Uterus (tissue), 4 donors: Measurements from ENCODE around the gene ZNF385C. TPM values are rescaled to one million over a fixed set of nuclear protein-coding genes. Genes with fewer than 3 reads are reported as not detected.

Experiments
- DNase-seq, 2 donors: peaks; one replicate each; pipeline ENCODE4 v3.0.0-alpha.2; 2019 to 2020
- H3K27ac ChIP-seq, 2 donors: fragments of 200-600 bp; sonication (generic); 1 replicate in 1 of 2; 2 replicates in 1 of 2; pipeline ENCODE4 v1.5.1; 2016 to 2018
- H3K27me3 ChIP-seq, 2 donors: fragments of 200-600 bp; sonication (generic); one replicate each; pipeline ENCODE4 v1.5.1; 2018 to 2019; ENCODE audit warnings: control low read depth in 1 of 2
- H3K36me3 ChIP-seq, 2 donors: fragments of 200-600 bp; sonication (generic); one replicate each; pipeline ENCODE4 v1.5.1; 2019; ENCODE audit warnings: control low read depth in 1 of 2
- H3K4me1 ChIP-seq, 2 donors: fragments of 200-600 bp; sonication (generic); one replicate each; pipeline ENCODE4 v1.5.1; 2018 to 2019; ENCODE audit warnings: control low read depth in 1 of 2
- H3K4me3 ChIP-seq, 2 donors: fragments of 200-600 bp; sonication (generic); 1 replicate in 1 of 2; 2 replicates in 1 of 2; pipeline ENCODE4 v1.5.1; 2018 to 2019; ENCODE audit warnings: mild to moderate bottlenecking in 1 of 2
- H3K9me3 ChIP-seq, 2 donors: fragments of 200-600 bp; sonication (generic); one replicate each; pipeline ENCODE4 v1.5.1; 2019; ENCODE audit warnings: control low read depth in 1 of 2
- POLR2A ChIP-seq, 2 donors: fragments of 450-650 bp; IDR thresholded peaks; one replicate each; pipeline ENCODE4 v1.6.1; 2016; ENCODE audit warnings: antibody characterized with exemption in 2 of 2, mild to moderate bottlenecking in 1 of 2, moderate library complexity in 1 of 2
- intact Hi-C: fragments of 100-400 bp; cut with DNase I; formaldehyde crosslinking; loops from one replicate; pipeline ENCODE4 v1.15.1; 2023; ENCODE audit warnings: low total_unique reads
- total RNA-seq, 4 donors: library from RNA; depleted of rRNA in 3 of 4; stranded (reverse); fragments of >200 nt in 3 of 4; gene quantifications; one replicate each; pipeline versions ENCODE4 v1.1.0 to v1.2.4, GENCODE V29; 2014 to 2023
- TF ChIP-seq, protein P1 (sequence below), 4 experiments: fragments of 200-600 bp in 2 of 4; fragments of 450-650 bp in 2 of 4; sonication (generic) in 2 of 4; IDR thresholded peaks; one replicate each; pipeline ENCODE4 v1.5.1; 2016 to 2019; ENCODE audit warnings: antibody characterized with exemption in 4 of 4, mild to moderate bottlenecking in 2 of 4, moderate library complexity in 1 of 4
- donor health status: DM: yes; HTN: yes; CAD: no.

The ZNF385C gene
- total RNA-seq, 4 donors from 2014 or later: 0.48 to 1.0 TPM; not detected in 2

- H3K36me3 ChIP-seq: no peaks in the 10 kb centered on the region
- no peak overlapping the region for H3K27ac ChIP-seq
- H3K4me3 ChIP-seq: no peak overlapping the region
- H3K4me1 ChIP-seq: no peaks in the 10 kb centered on the region
- no peak for DNase-seq
- peaks cover 0 to 6% of the 10 kb centered on the region in 2 donors for H3K27me3 ChIP-seq
- TF ChIP-seq, protein P1, sequence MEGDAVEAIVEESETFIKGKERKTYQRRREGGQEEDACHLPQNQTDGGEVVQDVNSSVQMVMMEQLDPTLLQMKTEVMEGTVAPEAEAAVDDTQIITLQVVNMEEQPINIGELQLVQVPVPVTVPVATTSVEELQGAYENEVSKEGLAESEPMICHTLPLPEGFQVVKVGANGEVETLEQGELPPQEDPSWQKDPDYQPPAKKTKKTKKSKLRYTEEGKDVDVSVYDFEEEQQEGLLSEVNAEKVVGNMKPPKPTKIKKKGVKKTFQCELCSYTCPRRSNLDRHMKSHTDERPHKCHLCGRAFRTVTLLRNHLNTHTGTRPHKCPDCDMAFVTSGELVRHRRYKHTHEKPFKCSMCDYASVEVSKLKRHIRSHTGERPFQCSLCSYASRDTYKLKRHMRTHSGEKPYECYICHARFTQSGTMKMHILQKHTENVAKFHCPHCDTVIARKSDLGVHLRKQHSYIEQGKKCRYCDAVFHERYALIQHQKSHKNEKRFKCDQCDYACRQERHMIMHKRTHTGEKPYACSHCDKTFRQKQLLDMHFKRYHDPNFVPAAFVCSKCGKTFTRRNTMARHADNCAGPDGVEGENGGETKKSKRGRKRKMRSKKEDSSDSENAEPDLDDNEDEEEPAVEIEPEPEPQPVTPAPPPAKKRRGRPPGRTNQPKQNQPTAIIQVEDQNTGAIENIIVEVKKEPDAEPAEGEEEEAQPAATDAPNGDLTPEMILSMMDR (IDR thresholded peaks at IDR 0.05): no peak
- no peak for TF ChIP-seq POLR2A (IDR thresholded peaks at IDR 0.05)
- intact Hi-C loops: no loop called here
- H3K9me3 ChIP-seq: no peaks in the 10 kb centered on the region
Measured at GRCh38 chr17:42051645-42052044, 46.6 kb downstream of the ZNF385C start.

- no peak for DNase-seq
- Histone ChIP-seq H3K36me3 (no peaks in the 10 kb centered on the region), H3K27me3 (peaks cover 0 to 6% of the 10 kb centered on the region in 2 donors), H3K27ac (no peak overlapping the region), H3K4me3 (peak overlapping the region; percentile 31 to 85), H3K9me3 (no peaks in the 10 kb centered on the region), H3K4me1 (no peaks in the 10 kb centered on the region)
- no peak for TF ChIP-seq POLR2A (IDR thresholded peaks at IDR 0.05)
- TF ChIP-seq, protein P1 (IDR thresholded peaks at IDR 0.05): no peak
- intact Hi-C loops: no loop called here
Measured at GRCh38 chr17:42051013-42051400, 47.3 kb downstream of the ZNF385C start.

DNA sequence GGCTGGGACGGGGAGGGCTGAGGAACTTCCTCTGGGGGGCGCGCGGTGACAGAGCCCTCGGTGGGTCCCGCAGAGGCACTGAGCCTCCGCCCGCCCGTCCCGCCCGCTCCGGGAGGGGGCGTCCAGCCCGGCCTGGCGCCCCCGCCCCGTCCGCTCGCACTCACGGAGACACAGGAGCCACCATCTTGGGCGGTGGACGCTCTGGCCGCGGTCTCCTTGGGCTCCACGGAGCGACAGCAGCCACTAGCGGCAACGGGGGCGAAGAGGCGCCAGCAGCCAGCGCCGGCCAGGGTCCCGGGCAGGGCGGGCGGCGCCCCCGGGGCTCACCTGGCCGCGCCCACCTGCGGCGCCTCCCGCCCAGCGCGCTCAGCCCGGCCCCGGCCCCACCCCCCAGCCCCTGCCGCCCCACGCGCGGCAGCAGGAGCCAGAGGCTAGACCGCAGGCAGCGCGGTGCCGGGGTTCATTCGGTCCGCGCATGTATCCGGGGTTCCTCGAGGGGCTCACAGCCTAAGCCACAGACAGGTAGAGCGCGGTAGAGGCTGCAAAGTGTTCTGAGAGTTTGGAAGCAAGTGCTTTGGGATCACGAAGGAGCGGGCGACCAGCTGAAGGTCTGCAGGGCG is 47.8 kb downstream of the ZNF385C start, which contains the start of gene C17orf113:
Gene C17orf113, minus strand, starts transcription at position 209 of the 620 bp plus-strand sequence. CDS start 7,225 bp downstream, outside the sequence.
- peak within 1 kb of the TSS in 1 of 2 donors; percentile 52 for H3K27ac ChIP-seq
- no peaks in the 10 kb centered on the region for H3K9me3 ChIP-seq
- H3K36me3 ChIP-seq: no peaks in the 10 kb centered on the region
- H3K4me3 ChIP-seq: peak within 1 kb of the TSS; percentile 31 to 85
- DNase-seq: peak; percentile 34 to 50
- intact Hi-C loops: no loop called here
- TF ChIP-seq, protein P1 (IDR thresholded peaks at IDR 0.05): peak in 3 of 4 experiments; percentile 30 to 58 (median 32)
- TF ChIP-seq POLR2A (IDR thresholded peaks at IDR 0.05): no peak
- peaks cover 0 to 5% of the 10 kb centered on the region in 2 donors for H3K27me3 ChIP-seq
- no peaks in the 10 kb centered on the region for H3K4me1 ChIP-seq

- Histone ChIP-seq H3K27me3 (no peaks in the 10 kb centered on the region), H3K4me3 (peak overlapping the region; percentile 31 to 85), H3K9me3 (no peaks in the 10 kb centered on the region), H3K27ac (peak overlapping the region in 1 of 2 donors; percentile 52), H3K36me3 (no peaks in the 10 kb centered on the region), H3K4me1 (no peaks in the 10 kb centered on the region)
- intact Hi-C loops: no loop called here
- DNase-seq: no peak
- TF ChIP-seq POLR2A (IDR thresholded peaks at IDR 0.05): no peak
- TF ChIP-seq, protein P1 (IDR thresholded peaks at IDR 0.05): no peak
Measured at GRCh38 chr17:42049834-42050392, 48.4 kb downstream of the ZNF385C start.

- intact Hi-C loops: no loop called here
- no peak for DNase-seq
- Histone ChIP-seq H3K4me3 (no peak overlapping the region), H3K27ac (no peak overlapping the region), H3K4me1 (no peaks in the 10 kb centered on the region), H3K36me3 (no peaks in the 10 kb centered on the region), H3K9me3 (no peaks in the 10 kb centered on the region), H3K27me3 (no peaks in the 10 kb centered on the region)
- TF ChIP-seq, protein P1 (IDR thresholded peaks at IDR 0.05): no peak
- no peak for TF ChIP-seq POLR2A (IDR thresholded peaks at IDR 0.05)
Measured at GRCh38 chr17:42047343-42047742, 50.9 kb downstream of the ZNF385C start.
